GM19023 (cell line): ENCODE data around the gene CRTAC1.

Experiments
- ATAC-seq: cut with Tn5 transposase; IDR thresholded peaks from one replicate; pipeline ENCODE4 v1.9.1; 2021; ENCODE audit warnings: mild to moderate bottlenecking, moderate library complexity; ENCODE audit not compliant: unreplicated experiment

The CRTAC1 gene

DNA sequence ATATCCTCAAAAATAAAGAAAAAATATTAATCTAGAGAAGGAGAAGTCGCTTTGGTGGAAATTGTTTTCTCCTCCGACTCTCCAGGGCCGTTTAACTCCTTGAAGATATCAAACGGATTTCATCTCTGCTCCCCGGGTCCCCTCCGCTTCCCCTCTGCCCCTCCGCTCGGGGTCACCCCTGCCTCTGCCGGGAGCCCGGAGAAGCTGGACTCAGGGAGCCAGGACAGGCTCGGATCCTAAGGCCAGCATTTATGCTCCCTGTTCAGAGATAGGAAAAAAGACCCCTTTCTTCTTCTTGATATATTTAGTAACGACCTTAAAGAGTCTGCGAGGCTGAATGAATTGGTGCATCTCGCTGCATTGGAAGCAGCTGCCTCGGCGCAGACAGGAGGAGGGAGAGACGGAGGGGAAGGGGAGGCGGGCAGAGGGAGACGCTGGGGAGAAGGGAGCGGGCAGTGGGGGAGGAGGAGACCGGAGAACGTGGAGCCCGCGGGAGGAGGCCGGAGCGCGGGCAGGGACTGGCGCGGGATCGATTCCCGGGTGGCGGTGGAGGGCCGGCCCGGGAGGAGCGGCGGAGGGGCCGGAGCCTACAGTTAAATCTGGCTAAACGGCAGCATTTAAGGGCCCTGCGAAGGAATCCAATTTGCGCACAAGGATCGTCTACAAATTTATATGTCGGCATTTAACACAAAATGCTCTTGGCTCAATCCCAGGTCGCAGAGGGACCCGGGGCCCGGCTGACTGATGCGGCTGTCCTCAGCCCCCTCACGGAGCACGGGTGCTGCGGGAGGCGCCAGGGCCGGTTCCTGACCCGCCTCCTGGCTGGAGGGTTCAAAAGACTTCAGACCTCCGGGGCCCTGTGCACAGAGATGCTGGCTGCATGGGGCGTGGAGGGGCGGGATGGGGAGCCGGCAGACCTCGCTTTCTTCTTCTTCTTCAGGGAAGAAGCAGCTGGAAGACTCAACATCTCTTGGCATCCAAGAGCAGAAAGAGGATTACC is 55.6 kb downstream of the CRTAC1 start:
- ATAC-seq = no peak

DNA sequence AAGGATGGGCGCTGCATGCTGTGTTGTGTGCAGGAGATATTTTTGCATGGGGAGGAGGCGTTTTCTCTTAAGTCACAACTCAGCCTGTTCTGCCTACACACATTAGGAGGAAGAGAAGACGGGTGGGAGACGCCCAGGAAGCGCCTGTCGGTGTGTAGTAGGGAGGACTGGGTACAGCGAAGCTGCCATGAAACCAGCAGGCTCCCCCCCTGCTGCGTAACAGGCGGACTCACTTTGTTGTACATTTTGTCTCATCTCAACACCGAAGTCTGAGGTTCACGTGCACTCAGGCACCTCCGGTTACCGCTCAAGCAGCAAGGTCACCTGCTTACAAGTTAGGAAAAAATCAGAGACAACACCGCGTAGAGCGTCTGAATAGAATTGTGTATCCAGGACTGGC is 56.3 kb downstream of the CRTAC1 start:
- no peak for ATAC-seq

DNA sequence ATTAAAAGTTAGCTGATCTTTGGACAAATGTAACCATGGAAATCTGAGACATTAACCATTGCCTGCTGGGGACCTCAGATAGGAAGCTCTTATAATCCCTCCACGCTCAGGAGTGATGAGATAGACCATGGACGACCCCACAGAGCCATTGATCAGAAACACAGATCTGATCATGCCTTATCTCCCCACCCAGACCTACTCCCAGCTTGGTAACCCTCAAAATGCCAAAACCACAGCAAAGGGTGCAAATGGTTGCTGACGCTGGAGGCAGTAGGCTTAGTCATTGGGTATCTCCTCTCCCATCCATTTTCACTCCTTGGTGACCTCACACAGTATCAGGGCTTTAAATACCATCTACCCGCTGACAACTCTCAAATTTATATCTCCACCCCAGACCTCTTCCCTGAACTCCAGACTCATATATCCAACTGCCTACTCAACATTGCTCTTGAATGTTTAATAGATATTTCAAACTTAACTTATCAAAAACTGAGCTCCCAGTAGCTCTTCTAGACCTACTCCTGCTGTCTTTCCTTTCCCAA is 60.8 kb downstream of the CRTAC1 start:
- no peak for ATAC-seq

DNA sequence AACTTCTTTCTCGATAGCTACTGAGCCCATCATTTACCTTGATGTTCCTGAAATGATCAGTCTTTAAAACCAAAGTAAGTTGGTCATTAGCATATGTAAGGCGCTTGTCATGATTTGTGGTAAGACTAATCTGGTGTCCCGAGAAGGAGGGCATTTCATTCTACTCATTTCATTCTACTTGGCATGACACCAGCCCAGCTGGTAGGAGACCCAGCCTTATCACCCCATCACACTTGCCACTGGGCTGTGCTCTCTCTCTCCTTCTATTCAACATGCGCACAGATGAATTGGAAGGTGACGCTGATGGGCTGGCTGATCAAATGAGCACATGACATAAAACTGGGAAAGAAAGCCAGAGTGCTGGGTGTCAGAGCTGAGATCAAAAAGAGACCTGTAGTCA is 65.7 kb downstream of the CRTAC1 start:
- no peak for ATAC-seq

DNA sequence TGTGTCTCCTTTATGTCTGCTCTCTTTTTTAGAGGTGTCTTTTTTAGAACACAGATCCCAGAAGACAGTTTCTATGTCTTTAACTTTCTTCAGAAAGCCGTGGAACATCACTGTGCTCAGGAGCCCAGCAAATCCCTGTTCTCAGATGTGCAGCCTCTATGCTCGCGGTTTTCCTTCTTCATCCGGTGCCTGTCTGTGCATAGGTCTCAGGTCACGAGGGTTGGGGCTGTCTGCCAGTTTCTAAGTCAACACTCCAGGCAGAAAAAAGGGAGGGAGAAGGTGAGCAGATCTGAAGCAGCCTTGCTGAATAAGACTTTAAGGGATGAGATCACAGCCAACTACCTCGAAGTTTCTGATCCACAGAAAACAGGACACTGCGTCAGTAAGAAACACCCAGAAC is 68.5 kb downstream of the CRTAC1 start:
- ATAC-seq = no peak

DNA sequence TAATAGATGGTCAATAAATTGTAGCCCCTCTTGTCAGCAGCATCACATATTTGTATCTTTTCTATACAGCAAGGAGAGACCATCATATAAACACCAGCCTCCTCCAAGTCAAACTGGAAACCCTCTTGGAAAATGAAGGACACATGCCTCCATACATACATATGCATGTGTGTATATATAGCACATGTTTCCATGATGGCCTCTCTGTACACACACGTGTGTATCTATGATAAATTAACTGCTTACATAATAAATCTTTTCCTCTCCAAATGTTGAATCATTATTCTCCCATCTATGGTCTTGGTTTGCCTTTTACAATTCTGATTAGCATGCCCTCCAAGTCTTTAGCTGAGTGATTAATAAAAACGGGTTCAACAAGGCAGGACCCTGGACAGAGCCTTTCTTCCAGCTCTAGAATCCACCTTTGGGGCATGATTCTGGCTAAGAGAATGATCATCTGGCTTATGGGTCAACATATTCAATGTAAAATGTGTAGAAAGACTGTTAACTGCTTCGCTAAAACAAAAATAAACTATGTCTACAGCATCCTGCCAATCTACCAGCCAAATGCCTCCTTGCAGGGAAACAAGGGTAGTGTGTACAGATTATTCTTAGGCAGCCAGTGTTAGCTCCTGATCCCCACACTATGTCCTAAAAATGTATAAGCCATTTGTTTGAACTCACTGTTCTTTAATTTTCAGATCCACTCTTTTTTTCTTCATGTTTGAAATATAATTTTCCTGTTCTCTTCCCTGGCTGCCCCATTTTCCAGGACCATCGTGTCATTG is 70.0 kb downstream of the CRTAC1 start:
- no peak for ATAC-seq

DNA sequence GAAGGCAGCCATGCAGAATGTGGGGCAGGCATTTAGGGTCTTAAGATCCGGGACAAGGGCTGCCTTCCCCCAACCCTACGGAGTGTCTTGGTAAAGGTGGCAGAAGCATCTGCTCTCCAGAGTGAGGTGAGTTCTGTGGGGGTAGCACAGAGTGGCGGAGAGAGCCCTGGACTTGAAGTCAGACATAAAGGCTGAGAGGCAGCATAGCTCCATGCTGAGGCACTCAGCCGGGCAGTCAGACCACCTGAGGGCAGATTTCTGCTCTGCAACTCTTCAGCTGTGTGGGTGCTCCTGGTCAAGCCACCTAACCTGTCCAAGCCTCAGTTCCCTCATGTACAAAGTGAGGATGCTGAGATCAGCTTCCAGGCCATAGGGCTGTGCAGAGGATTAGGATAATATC is 81.0 kb downstream of the CRTAC1 start:
- ATAC-seq = no peak

DNA sequence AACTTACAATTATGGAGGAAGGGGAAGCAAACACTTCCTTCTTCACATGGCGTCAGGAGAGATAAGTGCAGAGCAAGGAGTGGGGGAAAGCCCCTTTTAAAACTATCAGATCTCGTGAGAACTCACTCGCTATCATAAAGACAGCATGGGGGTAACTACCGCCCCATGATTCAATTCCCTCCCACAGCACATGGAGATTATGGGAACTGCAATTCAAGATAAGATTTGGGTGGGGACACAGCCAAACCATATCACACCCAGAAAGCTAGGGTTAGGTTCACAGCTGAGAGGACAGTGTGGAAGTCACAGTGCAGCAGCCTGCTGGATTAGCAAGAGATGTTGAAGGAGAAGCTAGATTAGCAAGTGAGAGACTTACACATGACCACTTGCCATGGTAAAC is 81.6 kb downstream of the CRTAC1 start:
- no peak for ATAC-seq

DNA sequence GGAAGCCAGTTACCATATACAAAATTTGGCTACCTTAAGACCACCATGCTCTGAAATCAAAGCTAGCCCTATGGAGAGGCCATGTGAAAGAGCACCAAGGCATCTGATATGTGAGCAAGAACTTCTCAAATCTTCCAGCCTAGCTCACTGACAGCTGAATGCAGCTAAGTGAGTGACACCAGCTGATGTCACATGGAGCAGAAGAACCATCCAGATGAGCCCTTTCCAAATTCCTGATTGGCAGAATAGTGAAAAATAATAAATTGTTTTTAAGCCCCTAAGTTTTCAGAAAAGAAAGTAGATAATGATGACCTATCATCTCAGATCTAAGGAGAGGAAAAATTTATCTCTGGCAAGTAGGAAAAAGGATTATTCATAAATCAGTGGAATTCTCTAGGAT is 85.6 kb downstream of the CRTAC1 start:
- no peak for ATAC-seq

DNA sequence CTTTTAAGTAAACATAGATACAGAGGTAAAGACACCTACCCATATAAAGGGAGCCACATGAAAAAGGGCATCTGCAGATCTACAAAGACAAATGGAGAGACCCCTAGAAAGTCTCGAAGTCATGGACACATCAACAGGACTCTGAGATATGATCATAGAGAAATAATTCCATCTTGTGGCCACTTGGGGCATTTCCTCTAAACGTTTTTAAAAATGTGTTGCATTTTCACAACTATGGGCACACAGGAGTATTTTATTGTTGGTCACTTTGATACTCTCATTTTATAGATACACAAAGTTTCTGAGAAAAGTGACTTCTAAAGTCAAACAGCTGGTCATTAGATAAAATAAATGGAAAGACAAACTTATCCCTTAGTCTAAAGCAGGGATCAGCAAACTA is 87.1 kb downstream of the CRTAC1 start:
- ATAC-seq = no peak

DNA sequence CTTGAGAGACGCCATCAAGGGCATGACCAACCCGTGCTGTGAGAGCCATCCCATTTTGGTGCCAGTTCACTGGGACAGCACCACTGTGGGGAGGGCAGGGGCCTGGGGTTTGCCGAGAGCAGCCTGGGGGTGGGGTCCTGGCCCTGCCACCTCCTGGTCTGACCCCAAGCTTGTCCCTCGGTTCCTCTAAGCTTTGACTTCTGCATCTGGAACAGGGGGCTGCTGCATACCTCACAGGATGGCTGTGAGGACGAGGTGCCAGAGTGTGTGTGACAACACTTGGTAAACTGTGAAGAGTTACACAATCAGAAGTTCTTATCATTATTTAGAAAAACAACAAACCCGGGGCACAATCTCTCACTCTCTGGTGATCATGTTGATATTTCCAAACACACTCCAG is 89.9 kb downstream of the CRTAC1 start:
- ATAC-seq = no peak

DNA sequence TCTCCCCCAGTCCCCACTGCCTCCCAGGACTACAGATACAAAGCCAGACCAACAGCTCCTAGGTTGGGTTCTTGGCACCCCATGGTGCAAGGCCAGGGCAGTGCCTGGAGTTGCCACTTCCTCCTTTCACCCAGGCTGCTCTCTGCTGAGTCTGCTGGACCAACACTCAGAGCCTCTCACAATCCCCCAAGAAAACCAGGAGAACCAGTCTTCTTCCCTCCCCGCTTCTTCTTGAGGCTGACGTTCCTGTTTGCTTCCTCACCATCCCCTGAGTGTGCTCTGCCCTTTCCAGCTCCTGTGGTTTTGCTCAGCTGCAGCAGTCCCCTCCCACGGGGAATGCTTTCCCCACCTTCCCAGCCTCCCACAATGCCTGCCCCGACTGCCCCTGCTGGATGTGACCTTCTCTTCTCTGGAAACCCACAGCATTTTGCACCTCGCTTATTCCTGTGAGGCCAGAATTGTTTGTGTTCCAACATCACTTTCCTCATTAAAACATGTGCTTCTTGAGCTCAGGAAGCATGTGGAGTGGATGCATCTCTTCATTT is 90.9 kb downstream of the CRTAC1 start:
- ATAC-seq = no peak

DNA sequence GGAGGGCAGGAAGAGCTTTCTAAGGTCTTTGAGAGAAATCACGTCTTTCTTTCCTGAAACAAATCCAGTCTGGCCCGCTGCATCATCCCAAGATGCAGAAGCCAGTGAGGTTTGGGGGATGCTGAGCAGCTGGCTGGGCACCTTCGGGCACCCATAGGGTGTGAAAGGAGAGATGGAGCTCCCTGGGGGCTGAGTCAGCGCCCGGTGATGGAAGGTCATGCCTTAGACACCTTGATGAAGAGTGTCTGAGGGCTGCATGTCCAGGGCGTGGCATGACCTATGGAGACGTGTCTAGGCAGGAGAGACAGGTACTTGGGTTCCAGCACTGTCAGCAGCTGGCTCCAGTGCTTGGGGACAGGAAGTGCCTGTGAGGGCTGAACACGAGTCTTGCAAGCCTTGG is 92.5 kb downstream of the CRTAC1 start:
- ATAC-seq = no peak

DNA sequence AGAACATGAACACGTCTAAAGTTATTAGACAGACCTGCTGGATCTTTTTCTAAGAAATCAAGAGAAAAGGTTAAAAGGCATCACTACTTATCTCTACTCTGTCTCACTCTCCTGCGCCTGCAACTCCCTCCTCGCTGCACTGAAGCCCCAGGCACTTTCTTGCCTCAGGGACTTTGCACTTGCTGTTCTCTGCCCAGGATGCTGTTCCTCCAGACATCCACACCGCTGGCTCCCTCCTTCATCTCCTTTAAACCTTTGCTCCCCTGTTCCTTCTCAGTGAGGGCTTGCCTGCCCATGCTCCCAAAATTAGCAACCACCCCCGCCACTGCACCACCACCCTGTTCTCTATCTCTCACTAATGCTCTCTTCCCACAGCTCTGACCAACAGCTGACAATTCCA is 93.4 kb downstream of the CRTAC1 start:
- ATAC-seq = no peak

DNA sequence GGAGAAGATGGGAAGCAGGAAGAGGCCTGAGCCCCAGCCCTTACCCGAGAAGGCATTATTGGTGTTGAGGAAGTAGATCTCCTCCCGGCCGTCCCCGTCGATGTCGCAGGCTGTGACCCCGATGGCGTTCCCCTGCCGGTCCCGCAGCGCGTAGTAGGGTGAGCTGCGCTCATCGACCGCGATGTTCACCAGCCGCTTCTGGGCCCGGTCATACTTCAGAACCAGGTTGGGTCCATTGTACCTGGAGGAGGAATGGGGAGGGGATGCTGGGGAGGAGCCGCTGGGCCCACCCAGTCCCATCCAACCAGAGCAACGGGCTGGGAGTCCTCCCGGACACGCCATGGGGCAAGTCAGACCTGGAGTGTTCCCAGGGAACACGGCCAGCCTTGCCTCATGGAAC is 94.3 kb downstream of the CRTAC1 start:
- ATAC-seq = no peak

DNA sequence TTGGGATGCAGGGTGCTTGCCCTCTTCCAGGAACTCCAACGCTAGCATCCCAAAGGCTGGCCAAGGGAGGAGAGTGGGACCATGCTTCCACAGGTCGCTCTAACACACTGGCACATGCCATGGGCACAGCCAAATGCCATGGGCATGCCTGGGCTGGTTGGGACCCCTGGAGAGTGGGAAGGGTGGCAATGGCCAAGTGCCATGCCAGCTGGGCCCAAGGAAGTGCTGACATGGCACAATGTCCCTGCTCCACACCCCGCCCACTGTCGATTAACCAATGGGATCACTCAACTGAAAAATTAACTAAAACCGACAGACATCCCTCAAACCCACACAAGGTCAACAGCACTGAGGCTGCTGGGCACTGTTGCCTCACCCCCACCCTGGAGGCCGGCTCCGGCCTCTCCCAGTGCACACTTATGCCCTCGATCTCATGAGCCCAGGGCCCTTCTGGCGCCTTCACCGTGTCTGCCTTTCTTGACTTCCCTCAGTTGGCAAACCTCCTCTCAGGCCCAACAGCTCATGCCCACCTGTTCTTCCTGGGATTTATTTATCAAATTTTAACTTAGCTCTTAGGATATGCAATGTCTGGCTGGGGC is 97.4 kb downstream of the CRTAC1 start:
- no peak for ATAC-seq

DNA sequence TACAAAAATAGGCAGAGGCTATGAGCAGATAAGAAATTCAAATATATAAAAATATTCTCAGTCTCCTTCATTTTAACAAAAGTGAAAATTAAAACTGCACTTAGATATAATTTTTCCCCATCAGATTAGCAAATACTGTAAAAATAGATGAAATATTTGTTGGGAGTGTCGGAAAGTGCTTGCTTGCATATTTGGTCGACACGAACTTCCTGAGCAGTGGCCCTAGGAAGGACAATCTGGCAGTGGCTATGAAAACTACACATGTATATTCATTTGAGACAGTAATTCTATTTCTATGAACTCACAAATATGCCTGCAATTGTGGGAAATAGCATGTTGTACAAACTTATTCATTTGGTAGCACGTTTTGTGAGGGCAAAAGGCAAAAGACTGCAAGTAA is 99.4 kb downstream of the CRTAC1 start:
- no peak for ATAC-seq

DNA sequence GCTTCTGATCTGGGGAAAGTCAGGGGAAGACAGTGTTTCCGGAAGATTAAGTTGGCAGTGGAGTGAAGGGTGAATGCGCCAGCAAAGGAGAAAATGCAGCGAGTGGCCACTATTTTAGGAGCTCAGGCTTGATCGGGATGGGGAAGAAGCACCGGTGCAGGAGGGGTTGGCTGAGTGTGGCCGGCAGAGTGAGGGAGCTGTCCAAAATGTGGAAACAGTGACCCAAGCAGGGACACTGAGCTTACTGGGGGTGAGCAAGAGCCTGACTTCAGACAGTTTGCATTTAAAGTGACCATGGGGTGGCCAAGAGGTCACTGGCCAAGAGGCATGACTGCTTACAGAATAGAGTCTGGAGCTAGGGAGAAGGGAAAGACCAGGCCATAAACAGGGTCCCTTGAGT is 101.5 kb downstream of the CRTAC1 start:
- no peak for ATAC-seq

DNA sequence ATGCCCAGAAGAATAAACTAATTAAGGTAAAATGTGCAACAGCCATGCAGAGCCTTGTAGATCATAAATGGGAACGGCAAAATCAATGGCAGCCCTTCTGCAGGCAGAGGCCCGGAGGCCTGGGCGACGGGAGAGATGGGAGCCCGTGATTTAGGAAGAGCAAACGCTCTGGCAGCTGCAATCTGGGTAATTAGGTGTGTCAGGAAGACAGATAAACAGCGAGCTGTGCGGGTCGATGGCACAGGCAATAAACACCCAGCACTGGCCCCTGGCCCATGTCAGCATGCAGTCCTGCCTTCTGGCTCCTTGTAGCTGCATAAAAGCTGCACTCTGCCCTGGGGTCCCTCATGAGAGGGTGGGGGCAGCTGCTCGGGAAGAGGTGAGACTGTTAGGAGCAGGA is 102.8 kb downstream of the CRTAC1 start:
- ATAC-seq = no peak

DNA sequence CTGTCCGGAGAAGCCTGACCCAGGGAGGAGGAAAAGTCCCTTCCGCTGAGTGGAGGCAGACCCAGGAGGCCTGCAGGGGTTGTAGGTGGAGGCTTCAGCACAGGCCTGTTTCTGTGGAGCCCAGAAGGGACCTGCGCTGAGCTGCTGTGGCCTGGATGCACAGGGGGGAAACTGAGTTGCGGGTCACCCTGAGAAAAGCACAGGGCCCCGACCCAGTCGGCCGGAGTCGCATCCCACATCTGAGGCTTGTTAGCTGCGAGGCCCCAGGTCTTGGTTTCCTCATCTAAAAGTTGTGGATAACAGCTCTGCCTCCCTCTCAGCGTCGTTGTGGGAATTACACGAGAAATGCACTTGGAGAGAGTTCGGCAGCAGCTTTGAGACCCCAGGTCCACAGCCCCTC is 104.4 kb downstream of the CRTAC1 start:
- ATAC-seq = no peak

DNA sequence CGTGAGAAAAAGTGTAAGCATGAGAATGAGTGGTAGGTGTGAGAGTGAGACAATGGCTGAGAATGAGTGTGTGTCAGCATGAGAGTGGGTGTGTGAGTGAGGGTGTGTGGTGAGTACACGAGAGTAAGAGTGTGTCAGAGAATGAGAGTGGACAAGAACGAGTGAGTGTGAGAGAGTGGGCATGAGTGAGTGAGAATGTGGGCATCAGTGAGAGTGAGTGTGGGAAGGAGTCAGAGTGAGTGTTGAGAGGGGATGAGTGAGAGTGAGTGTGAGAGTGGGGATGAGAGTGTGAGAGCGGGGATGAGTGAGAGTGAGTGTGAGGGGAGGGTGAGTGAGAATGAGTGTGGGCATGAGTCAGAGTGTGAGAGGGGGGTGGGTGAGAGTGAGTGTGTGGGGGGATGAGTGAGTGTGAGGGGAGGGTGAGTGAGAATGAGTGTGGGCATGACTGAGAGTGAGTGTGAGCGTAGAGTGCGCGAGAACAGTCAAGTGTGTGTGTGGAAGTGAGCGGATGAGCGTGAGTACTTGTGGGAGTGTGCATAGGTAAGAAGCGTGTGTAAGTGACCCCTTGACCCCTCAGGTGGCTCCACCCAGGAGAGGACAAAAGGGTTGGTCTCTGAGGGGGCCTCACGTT is 105.0 kb downstream of the CRTAC1 start:
- ATAC-seq = no peak
